ENCODE results near the gene ROBO1. TPM values are rescaled to one million over a fixed set of nuclear protein-coding genes. Genes with fewer than 3 reads are reported as not detected.

Gene ROBO1
- total RNA-seq, 1 donor from 2014 or later: 7.1 TPM

DNA sequence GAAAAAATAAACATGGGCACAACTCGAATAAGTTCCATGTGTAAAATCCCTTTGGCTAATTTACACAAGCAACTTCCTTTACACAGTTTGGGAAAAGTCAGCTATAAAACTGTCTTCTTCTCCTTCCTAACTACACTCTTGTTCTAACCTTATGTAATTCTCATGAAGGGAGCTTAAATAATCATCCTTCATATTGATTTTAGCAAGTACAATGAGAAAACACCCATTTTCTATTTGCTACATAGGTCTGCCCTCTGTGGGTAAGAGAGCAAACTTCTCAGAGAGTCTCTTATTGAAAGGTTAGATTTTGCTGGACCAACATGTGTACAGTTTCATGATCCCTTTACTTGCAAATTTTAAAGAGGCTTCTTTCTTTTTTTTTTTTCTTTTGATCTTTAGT, 398.5 kb downstream of the ROBO1 start:
- no peaks in the 10 kb centered on the region for H3K27me3 ChIP-seq (ENCODE audit: low read depth)
- no peaks in the 10 kb centered on the region for H3K4me1 ChIP-seq
- intact Hi-C loops (cut with micrococcal nuclease): no loop called here
- TF ChIP-seq, protein P1, sequence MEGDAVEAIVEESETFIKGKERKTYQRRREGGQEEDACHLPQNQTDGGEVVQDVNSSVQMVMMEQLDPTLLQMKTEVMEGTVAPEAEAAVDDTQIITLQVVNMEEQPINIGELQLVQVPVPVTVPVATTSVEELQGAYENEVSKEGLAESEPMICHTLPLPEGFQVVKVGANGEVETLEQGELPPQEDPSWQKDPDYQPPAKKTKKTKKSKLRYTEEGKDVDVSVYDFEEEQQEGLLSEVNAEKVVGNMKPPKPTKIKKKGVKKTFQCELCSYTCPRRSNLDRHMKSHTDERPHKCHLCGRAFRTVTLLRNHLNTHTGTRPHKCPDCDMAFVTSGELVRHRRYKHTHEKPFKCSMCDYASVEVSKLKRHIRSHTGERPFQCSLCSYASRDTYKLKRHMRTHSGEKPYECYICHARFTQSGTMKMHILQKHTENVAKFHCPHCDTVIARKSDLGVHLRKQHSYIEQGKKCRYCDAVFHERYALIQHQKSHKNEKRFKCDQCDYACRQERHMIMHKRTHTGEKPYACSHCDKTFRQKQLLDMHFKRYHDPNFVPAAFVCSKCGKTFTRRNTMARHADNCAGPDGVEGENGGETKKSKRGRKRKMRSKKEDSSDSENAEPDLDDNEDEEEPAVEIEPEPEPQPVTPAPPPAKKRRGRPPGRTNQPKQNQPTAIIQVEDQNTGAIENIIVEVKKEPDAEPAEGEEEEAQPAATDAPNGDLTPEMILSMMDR (IDR thresholded peaks at IDR 0.05; ENCODE audit: borderline replicate concordance): no peak
- no peaks in the 10 kb centered on the region for H3K36me3 ChIP-seq
- H3K27ac ChIP-seq (replicated peaks): no peak overlapping the region
- no peak for DNase-seq
- H3K4me3 ChIP-seq: no peak overlapping the region
- no peaks in the 10 kb centered on the region for H3K9me3 ChIP-seq (replicated peaks)

DNA sequence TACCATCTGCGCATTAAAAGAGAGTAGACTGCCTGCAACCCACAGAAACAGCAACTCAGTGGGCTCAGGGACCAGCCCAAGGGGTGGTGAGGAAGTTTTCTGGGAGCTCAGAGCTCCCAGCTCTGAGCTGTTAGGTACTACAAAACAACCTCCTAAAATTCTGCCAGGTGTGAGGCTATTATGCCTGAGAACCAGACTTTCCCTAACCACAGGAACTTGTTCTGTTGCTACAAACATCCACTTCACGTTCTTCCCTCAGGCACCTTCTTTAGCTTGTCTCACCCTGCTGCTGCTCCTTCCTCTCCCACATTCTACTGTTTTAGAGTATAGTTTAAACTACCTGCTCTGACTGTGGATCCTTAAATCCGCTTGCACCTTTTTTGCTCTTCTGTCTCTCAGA, 399.4 kb downstream of the ROBO1 start:
- no peak for DNase-seq
- Histone ChIP-seq H3K4me3 (no peak overlapping the region), H3K27me3 (ENCODE audit: low read depth) (no peaks in the 10 kb centered on the region), H3K27ac (replicated peaks) (no peak overlapping the region), H3K36me3 (no peaks in the 10 kb centered on the region), H3K4me1 (no peaks in the 10 kb centered on the region), H3K9me3 (replicated peaks) (no peaks in the 10 kb centered on the region)
- intact Hi-C loops (cut with micrococcal nuclease): no loop called here
- TF ChIP-seq, protein P1 (IDR thresholded peaks at IDR 0.05; ENCODE audit: borderline replicate concordance): no peak

DNA sequence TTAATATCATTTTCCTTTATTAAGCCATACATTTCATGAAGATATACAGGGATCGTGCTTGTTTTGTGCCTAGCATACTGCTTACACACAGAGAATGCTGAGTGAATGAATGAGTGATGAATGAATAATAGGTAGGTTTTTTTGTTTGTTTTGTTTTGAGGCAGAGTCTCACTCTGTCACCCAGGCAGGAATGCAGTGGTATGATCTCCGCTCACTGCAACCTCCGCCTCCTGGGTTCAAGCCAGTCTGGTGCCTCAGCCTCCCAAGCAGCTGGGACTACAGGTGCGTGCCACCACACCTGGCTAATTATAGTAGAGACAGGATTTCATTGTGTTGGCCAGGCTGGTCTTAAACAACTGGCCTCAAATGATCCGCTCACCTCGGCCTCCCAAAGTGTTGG, 400.0 kb downstream of the ROBO1 start:
- no peak overlapping the region for H3K27ac ChIP-seq (replicated peaks)
- H3K9me3 ChIP-seq (replicated peaks): no peaks in the 10 kb centered on the region
- H3K36me3 ChIP-seq: no peaks in the 10 kb centered on the region
- H3K4me1 ChIP-seq: no peaks in the 10 kb centered on the region
- peaks cover under 1% of the 10 kb centered on the region for H3K27me3 ChIP-seq (ENCODE audit: low read depth)
- no peak for DNase-seq
- no peak overlapping the region for H3K4me3 ChIP-seq
- intact Hi-C loops (cut with micrococcal nuclease): no loop called here
- TF ChIP-seq, protein P1 (IDR thresholded peaks at IDR 0.05; ENCODE audit: borderline replicate concordance): no peak

DNA sequence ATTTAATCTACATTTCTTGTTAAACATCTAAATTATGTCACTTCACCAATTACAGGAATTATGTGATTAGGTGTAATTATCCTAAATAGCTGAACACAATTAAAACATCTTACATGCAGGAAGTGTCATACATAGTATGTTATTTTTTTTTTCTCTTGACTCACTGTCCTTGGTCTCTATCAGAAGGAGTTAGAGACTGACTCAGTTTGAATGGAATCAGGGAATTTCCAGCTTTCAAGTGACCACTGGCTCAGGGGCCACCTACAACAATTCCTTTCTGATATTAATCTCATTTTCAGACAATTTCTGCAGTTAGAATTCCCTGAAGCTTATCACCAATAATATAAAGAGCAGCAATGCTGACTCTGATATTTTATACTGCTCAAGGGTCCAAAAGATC, 400.7 kb downstream of the ROBO1 start:
- TF ChIP-seq, protein P1 (IDR thresholded peaks at IDR 0.05; ENCODE audit: borderline replicate concordance): no peak
- Histone ChIP-seq H3K27me3 (ENCODE audit: low read depth) (peaks cover 7% of the 10 kb centered on the region), H3K9me3 (replicated peaks) (no peaks in the 10 kb centered on the region), H3K36me3 (no peaks in the 10 kb centered on the region), H3K4me3 (no peak overlapping the region), H3K4me1 (no peaks in the 10 kb centered on the region), H3K27ac (replicated peaks) (no peak overlapping the region)
- intact Hi-C loops (cut with micrococcal nuclease): no loop called here
- no peak for DNase-seq

DNA sequence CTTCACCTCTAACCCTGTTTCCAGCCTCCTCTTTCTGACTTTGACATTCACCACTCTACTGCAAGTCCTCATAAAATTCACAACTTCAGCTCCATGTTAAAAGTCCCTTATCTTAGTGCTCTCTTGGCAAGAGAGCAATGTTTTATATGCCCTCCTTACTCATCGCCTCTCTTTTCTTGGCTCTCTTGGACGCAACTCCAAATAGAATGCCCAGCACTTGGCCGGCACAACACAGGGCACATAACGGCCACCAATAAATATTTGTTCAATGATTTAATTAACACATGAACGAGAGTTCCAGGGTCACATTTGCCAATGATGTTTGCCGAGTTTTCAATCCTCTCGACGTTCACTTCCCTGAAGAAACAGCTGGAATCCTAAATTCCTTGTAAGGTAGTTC, 401.4 kb downstream of the ROBO1 start:
- no peaks in the 10 kb centered on the region for H3K9me3 ChIP-seq (replicated peaks)
- DNase-seq: no peak
- TF ChIP-seq, protein P1 (IDR thresholded peaks at IDR 0.05; ENCODE audit: borderline replicate concordance): no peak
- no peak overlapping the region for H3K27ac ChIP-seq (replicated peaks)
- H3K4me1 ChIP-seq: no peaks in the 10 kb centered on the region
- H3K4me3 ChIP-seq: no peak overlapping the region
- intact Hi-C loops (cut with micrococcal nuclease): no loop called here
- no peaks in the 10 kb centered on the region for H3K36me3 ChIP-seq
- peaks cover 10% of the 10 kb centered on the region for H3K27me3 ChIP-seq (ENCODE audit: low read depth)

DNA sequence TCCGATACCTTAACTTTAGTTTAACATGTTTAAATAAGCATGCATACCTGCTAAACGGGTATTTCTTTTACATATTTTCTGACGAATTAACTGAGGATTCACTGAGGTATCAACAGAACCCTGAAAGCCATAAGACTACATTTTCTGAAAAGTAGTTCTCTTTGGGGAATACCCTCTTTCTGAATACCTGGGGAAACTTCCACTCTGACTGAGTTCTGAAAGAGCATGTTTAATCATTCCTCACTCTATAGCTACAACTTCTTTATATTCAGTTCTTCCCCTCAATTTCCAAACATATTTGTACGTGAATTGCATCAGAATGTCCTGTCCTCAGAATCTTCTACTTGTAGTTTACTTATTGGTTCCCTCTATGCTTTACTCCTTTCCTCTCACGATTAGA, 403.0 kb downstream of the ROBO1 start:
- no peaks in the 10 kb centered on the region for H3K4me1 ChIP-seq
- H3K27me3 ChIP-seq (ENCODE audit: low read depth): peaks cover 10% of the 10 kb centered on the region
- no peaks in the 10 kb centered on the region for H3K36me3 ChIP-seq
- TF ChIP-seq, protein P1 (IDR thresholded peaks at IDR 0.05; ENCODE audit: borderline replicate concordance): no peak
- intact Hi-C loops (cut with micrococcal nuclease): loop anchor here (5.0 kb wide), 1 partner anchor 277 kb away; no protein-coding TSS in a partner anchor
- H3K27ac ChIP-seq (replicated peaks): no peak overlapping the region
- H3K9me3 ChIP-seq (replicated peaks): no peaks in the 10 kb centered on the region
- DNase-seq: no peak
- no peak overlapping the region for H3K4me3 ChIP-seq

Measured in left ventricle myocardium inferior (tissue), 1 donor.